MM.1S (cell line): ENCODE data around the gene EPHA6.
"Not testable (repeated sequence)": the region's sequence is repeated elsewhere in the genome, so short reads cannot be mapped to it uniquely, and the experiment has no call there.

Experiments
- DNase-seq: peaks from one replicate; pipeline ENCODE4 v3.0.0-alpha.2; 2015
- H2AFZ ChIP-seq: fragments of 300-600 bp; sonication (generic); 2 replicates; pipeline ENCODE4 v1.6.0; 2016; ENCODE audit warnings: antibody characterized with exemption, low read length
- H3F3A ChIP-seq: fragments of 300-600 bp; sonication (generic); 2 replicates; pipeline ENCODE4 v1.6.1; 2016; ENCODE audit warnings: mild to moderate bottlenecking, antibody characterized with exemption, low read length, moderate library complexity, mixed read lengths; ENCODE audit not compliant: insufficient read depth
- H3K27ac ChIP-seq: fragments of 300-600 bp; sonication (generic); 2 replicates; pipeline ENCODE4 v1.5.1; 2016; ENCODE audit warnings: mild to moderate bottlenecking, low read length
- H3K27me3 ChIP-seq: fragments of 300-600 bp; sonication (generic); replicated peaks from 2 replicates; pipeline ENCODE4 v1.6.0; 2016; ENCODE audit warnings: low read length; ENCODE audit not compliant: insufficient read depth
- H3K36me3 ChIP-seq: fragments of 300-600 bp; sonication (generic); replicated peaks from 2 replicates; pipeline ENCODE4 v1.6.1; 2016; ENCODE audit warnings: mild to moderate bottlenecking, low read length, mixed read lengths; ENCODE audit not compliant: insufficient read depth
- H3K4me1 ChIP-seq: fragments of 300-600 bp; sonication (generic); 2 replicates; pipeline ENCODE4 v1.6.1; 2016; ENCODE audit warnings: low read length, mixed read lengths
- H3K4me2 ChIP-seq: fragments of 300-600 bp; sonication (generic); 2 replicates; pipeline ENCODE4 v1.6.0; 2016; ENCODE audit warnings: low read depth, low read length
- H3K4me3 ChIP-seq: fragments of 300-600 bp; sonication (generic); 2 replicates; pipeline ENCODE4 v1.5.1; 2016; ENCODE audit warnings: low read length, mixed read lengths
- H3K79me2 ChIP-seq: fragments of 300-600 bp; sonication (generic); 2 replicates; pipeline ENCODE4 v1.6.1; 2016; ENCODE audit warnings: mixed run types, low read length, mixed read lengths
- H3K9ac ChIP-seq: fragments of 300-600 bp; sonication (generic); 2 replicates; pipeline ENCODE4 v1.6.1; 2016; ENCODE audit warnings: low read length, mixed read lengths
- H3K9me2 ChIP-seq: fragments of 300-600 bp; sonication (generic); replicated peaks from 2 replicates; pipeline ENCODE4 v1.6.1; 2016; ENCODE audit warnings: mild to moderate bottlenecking, low read length, mixed read lengths; ENCODE audit not compliant: insufficient read depth
- H3K9me3 ChIP-seq: fragments of 300-600 bp; sonication (generic); replicated peaks from 2 replicates; pipeline ENCODE4 v1.6.1; 2016; ENCODE audit warnings: mild to moderate bottlenecking, low read length, mixed read lengths; ENCODE audit not compliant: insufficient read depth
- H4K20me1 ChIP-seq: fragments of 300-600 bp; sonication (generic); 2 replicates; pipeline ENCODE4 v1.6.1; 2016; ENCODE audit warnings: mild to moderate bottlenecking, low read length, moderate library complexity, mixed read lengths; ENCODE audit not compliant: insufficient read depth
- EZH2 ChIP-seq: fragments of 300-600 bp; sonication (generic); optimal IDR thresholded peaks from 2 replicates; pipeline ENCODE3; 2017; ENCODE audit warnings: low read depth, mild to moderate bottlenecking, antibody characterized with exemption, low read length, mixed read lengths
- EZH2phosphoT487 ChIP-seq: fragments of 300-600 bp; sonication (generic); IDR thresholded peaks from 2 replicates; pipeline ENCODE4 v1.6.1; 2018; ENCODE audit warnings: antibody characterized with exemption, low read length
- TF ChIP-seq, protein P1 (sequence below): fragments of 300-600 bp; sonication (generic); IDR thresholded peaks from 2 replicates; pipeline ENCODE4 v1.5.1; 2016; ENCODE audit warnings: antibody characterized with exemption, low read length, mixed read lengths

Gene EPHA6

DNA sequence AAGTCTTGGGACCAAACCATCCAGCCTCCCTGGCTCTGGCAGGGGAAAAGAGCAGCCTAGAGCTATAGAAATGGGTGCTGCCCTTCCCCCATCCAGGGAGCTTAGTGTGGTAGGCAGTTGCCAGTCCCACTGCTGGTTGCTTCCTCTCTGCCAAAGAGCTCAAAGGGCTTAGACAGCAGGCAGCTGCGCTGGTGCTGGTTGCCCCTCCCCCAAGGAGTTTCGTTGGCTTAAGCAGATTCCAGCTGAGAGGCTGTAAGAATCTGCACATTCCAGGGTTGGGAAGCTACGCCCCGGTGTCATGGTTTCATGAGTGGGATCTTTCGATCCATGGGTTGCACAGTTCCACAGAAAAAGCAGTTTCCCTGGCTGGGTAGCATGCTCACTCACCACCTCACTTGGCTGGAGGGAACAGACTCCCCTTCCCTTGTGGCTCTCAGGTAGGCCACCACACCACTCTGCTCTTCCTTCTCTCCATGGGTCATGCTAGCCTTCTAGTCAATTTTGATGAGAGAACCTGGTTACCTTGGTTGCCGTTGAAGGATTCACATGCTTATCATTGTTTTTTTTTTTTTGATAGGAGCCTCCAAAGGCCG, 195.1 kb downstream of the EPHA6 start:
- peaks cover 5% of the 10 kb centered on the region; the same call in 1 of the 2 replicates for H3K4me1 ChIP-seq
- H3K36me3 ChIP-seq, result no peaks in the 10 kb centered on the region
- no peaks in the 10 kb centered on the region for H3K9me3 ChIP-seq
- no peaks in the 10 kb centered on the region for H4K20me1 ChIP-seq
- peak; percentile 52 for DNase-seq
- TF ChIP-seq EZH2phosphoT487, result no peak
- TF ChIP-seq, protein P1, sequence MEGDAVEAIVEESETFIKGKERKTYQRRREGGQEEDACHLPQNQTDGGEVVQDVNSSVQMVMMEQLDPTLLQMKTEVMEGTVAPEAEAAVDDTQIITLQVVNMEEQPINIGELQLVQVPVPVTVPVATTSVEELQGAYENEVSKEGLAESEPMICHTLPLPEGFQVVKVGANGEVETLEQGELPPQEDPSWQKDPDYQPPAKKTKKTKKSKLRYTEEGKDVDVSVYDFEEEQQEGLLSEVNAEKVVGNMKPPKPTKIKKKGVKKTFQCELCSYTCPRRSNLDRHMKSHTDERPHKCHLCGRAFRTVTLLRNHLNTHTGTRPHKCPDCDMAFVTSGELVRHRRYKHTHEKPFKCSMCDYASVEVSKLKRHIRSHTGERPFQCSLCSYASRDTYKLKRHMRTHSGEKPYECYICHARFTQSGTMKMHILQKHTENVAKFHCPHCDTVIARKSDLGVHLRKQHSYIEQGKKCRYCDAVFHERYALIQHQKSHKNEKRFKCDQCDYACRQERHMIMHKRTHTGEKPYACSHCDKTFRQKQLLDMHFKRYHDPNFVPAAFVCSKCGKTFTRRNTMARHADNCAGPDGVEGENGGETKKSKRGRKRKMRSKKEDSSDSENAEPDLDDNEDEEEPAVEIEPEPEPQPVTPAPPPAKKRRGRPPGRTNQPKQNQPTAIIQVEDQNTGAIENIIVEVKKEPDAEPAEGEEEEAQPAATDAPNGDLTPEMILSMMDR, result no peak
- no peak for TF ChIP-seq EZH2
- H3K4me2 ChIP-seq, result no peak overlapping the region
- no peaks in the 10 kb centered on the region for H3K9me2 ChIP-seq
- H3K27me3 ChIP-seq, result no peaks in the 10 kb centered on the region
- H3K27ac ChIP-seq, result no peak overlapping the region
- H3F3A ChIP-seq, result no peaks in the 10 kb centered on the region
- no peaks in the 10 kb centered on the region for H3K79me2 ChIP-seq
- no peak overlapping the region for H2AFZ ChIP-seq
- no peak overlapping the region for H3K9ac ChIP-seq
- H3K4me3 ChIP-seq, result no peak overlapping the region

DNA sequence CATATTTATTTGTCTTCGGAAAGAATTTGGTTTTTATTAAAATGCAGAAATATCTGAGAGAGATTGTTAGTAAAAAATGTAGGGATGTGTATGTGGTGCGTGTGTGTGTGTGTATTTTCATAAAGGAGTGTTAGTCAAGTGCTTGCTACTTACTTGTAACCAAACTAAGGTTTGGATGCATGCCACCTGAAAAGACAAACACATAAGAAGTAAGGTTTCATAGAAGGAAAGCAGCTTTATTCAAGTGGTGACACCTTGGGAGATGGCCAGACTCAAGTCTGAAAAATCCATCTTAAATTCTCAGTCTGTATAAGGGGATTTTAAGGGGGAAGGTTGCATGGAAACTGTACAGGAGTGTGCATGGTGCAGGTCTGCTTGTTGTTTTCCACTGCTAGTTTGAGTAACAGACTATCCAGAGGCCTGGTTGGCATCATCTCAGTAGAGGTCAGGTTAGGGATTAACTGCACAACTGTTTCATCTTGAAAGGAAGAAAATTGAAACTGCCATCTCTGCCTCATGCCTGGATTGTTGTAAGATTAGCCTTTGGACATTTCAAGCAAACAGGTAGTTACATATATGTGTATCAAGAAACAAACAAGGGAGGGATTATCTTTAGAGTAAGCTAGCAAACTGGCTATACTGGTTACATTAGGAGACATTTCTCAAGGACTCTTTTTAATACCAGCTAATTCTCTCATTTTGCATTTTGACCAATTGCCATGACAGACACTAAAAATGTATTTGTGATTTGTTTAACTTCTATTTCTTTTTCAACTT, 196.7 kb downstream of the EPHA6 start:
- Histone ChIP-seq H3K27me3 (no peaks in the 10 kb centered on the region), H3K9me2 (no peaks in the 10 kb centered on the region), H3K4me1 (peaks cover 5% of the 10 kb centered on the region; the same call in 1 of the 2 replicates), H3F3A (no peaks in the 10 kb centered on the region), H3K79me2 (no peaks in the 10 kb centered on the region), H3K4me2 (no peak overlapping the region), H3K4me3 (no peak overlapping the region), H3K9ac (no peak overlapping the region), H2AFZ (no peak overlapping the region), H3K27ac (no peak overlapping the region), H3K36me3 (no peaks in the 10 kb centered on the region), H4K20me1 (no peaks in the 10 kb centered on the region), H3K9me3 (no peaks in the 10 kb centered on the region)
- TF ChIP-seq EZH2 (no peak), EZH2phosphoT487 (no peak)
- TF ChIP-seq, protein P1, result no peak
- DNase-seq, result no peak

DNA sequence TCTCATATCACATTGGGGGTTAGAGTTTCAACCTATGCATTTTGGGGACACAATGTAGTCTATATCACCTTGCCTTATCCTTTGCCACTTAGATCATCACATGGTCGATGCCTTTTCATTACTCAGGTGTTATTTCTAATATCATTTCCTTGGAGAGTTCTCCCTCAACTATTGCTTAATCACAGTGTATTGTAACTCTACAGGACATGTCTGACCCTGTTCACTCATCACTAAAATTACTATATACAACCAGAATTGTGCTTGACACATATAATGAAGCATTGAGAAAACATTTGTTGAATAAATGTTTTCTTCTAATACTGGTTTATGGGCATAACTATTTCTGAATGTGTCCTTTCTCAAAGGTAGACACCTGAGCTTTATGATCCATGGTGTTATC, 207.4 kb downstream of the EPHA6 start:
- H3K4me3 ChIP-seq, result no peak overlapping the region
- no peaks in the 10 kb centered on the region for H3K36me3 ChIP-seq
- H3K79me2 ChIP-seq, result no peaks in the 10 kb centered on the region
- no peak overlapping the region for H3K9ac ChIP-seq
- no peak overlapping the region for H3K27ac ChIP-seq
- no peaks in the 10 kb centered on the region for H3F3A ChIP-seq
- no peaks in the 10 kb centered on the region for H3K27me3 ChIP-seq
- H3K4me2 ChIP-seq, result no peak overlapping the region
- no peak for DNase-seq
- H2AFZ ChIP-seq, result no peak overlapping the region
- no peaks in the 10 kb centered on the region for H3K9me2 ChIP-seq
- TF ChIP-seq EZH2 (no peak), EZH2phosphoT487 (no peak)
- TF ChIP-seq, protein P1, result no peak
- H4K20me1 ChIP-seq, result no peaks in the 10 kb centered on the region
- H3K9me3 ChIP-seq, result no peaks in the 10 kb centered on the region
- H3K4me1 ChIP-seq, result no peaks in the 10 kb centered on the region

DNA sequence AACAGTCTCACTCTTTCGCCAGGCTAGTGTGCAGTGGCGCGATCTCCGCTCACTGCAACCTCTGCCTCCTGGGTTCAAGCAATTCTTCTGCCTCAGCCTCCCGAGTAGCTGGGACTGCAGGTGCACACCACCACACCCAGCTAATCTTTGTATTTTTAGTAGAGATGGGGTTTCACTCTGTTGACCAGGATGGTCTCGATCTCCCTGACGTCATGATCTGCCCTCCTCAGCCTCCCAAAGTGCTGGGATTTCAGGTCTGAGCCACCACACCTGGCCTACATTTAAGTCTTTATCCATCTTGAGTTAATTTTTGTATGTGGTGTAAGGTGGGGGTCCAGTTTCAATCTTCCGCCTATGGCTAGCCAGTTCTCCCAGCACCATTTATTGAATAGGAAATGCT, 211.2 kb downstream of the EPHA6 start:
- H3K36me3 ChIP-seq, DNase-seq, H3K4me3 ChIP-seq, H3K9me2 ChIP-seq, H3K9me3 ChIP-seq, H2AFZ ChIP-seq, H3K79me2 ChIP-seq, H3K27me3 ChIP-seq, H3K4me2 ChIP-seq, H3K4me1 ChIP-seq, H3K27ac ChIP-seq, H3F3A ChIP-seq, H3K9ac ChIP-seq, H4K20me1 ChIP-seq: not testable (repeated sequence)
